KMS-11 (cell line): ENCODE results near the gene STPG1.

Source experiments
- H2AFZ ChIP-seq: fragments of 200-600 bp; sonication (generic); 2 replicates; pipeline ENCODE4 v1.6.1; 2016; ENCODE audit warnings: antibody characterized with exemption, mixed run types, low read depth
- H3K27ac ChIP-seq: fragments of 200-600 bp; sonication (generic); 2 replicates; pipeline ENCODE4 v1.6.1; 2016; ENCODE audit warnings: mild to moderate bottlenecking, mixed run types
- H3K27me3 ChIP-seq: fragments of 200-600 bp; sonication (generic); 2 replicates; pipeline ENCODE4 v1.6.1; 2017; ENCODE audit warnings: mild to moderate bottlenecking, low read depth, mixed run types, moderate library complexity; ENCODE audit not compliant: insufficient read depth
- H3K36me3 ChIP-seq: fragments of 200-600 bp; sonication (generic); 2 replicates; pipeline ENCODE4 v1.6.1; 2017; ENCODE audit warnings: mild to moderate bottlenecking, mixed run types; ENCODE audit not compliant: insufficient read depth
- H3K4me1 ChIP-seq: fragments of 200-600 bp; sonication (generic); 2 replicates; pipeline ENCODE4 v1.6.1; 2016; ENCODE audit warnings: mild to moderate bottlenecking, low read depth, mixed run types; ENCODE audit not compliant: poor library complexity, severe bottlenecking
- H3K4me2 ChIP-seq: fragments of 200-600 bp; sonication (generic); 2 replicates; pipeline ENCODE4 v1.7.0; 2016; ENCODE audit warnings: mild to moderate bottlenecking, mixed run types
- H3K4me3 ChIP-seq: fragments of 200-600 bp; sonication (generic); IDR thresholded peaks from 2 replicates; pipeline ENCODE4 v1.6.1; 2017; ENCODE audit warnings: low read depth, low read length, mixed read lengths; ENCODE audit not compliant: insufficient read depth
- H3K79me2 ChIP-seq: fragments of 200-600 bp; sonication (generic); 2 replicates; pipeline ENCODE4 v1.6.1; 2016; ENCODE audit warnings: low read depth, mixed run types; ENCODE audit not compliant: insufficient read depth
- H3K9ac ChIP-seq: fragments of 200-600 bp; sonication (generic); 2 replicates; pipeline ENCODE4 v1.6.1; 2016; ENCODE audit warnings: mild to moderate bottlenecking, mixed run types
- H4K20me1 ChIP-seq: fragments of 200-600 bp; sonication (generic); 2 replicates; pipeline ENCODE4 v1.6.1; 2016; ENCODE audit warnings: mild to moderate bottlenecking, mixed run types; ENCODE audit not compliant: insufficient read depth
- TF ChIP-seq, protein P1 (sequence below): fragments of 200-600 bp; sonication (generic); conservative IDR thresholded peaks from 2 replicates; pipeline ENCODE4 v1.6.1; 2017; ENCODE audit warnings: low read depth, mild to moderate bottlenecking, antibody characterized with exemption, low read length, moderate library complexity, mixed read lengths

The STPG1 gene

DNA sequence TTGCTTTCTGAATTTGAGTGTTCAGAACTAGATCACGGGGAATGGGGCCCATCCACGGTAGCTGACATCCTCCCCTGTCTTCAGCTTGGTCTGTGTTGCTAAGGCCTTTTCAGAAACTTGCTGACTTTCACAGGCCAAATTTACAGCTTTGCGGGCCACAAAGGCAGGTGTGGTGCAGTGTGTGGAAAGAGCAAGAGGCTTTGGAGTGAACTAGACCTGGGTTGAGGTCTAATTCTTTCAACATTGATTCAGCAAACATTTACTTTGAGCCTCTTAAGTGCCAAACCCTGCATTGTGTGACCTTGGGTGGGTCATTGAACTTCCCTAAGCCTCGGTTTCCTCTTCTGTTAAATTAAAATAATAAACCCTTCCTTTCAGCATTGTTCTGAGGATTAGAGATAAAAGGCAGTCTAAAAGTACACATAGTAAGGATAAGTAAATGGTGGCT, 24.3 kb downstream of the STPG1 start:
- H3K4me2 ChIP-seq: peak overlapping the region; percentile 91
- peak overlapping the region; percentile 63 for H3K4me3 ChIP-seq
- peak overlapping the region; percentile 82 for H3K27ac ChIP-seq
- no peaks in the 10 kb centered on the region for H3K27me3 ChIP-seq
- H3K4me1 ChIP-seq: peaks cover 91% of the 10 kb centered on the region
- no peaks in the 10 kb centered on the region for H4K20me1 ChIP-seq
- peak overlapping the region; percentile 33; the same call in 1 of the 2 replicates for H3K9ac ChIP-seq
- H3K36me3 ChIP-seq: no peaks in the 10 kb centered on the region
- no peaks in the 10 kb centered on the region for H3K79me2 ChIP-seq
- peak overlapping the region; percentile 7; the same call in 1 of the 2 replicates for H2AFZ ChIP-seq
- TF ChIP-seq, protein P1, sequence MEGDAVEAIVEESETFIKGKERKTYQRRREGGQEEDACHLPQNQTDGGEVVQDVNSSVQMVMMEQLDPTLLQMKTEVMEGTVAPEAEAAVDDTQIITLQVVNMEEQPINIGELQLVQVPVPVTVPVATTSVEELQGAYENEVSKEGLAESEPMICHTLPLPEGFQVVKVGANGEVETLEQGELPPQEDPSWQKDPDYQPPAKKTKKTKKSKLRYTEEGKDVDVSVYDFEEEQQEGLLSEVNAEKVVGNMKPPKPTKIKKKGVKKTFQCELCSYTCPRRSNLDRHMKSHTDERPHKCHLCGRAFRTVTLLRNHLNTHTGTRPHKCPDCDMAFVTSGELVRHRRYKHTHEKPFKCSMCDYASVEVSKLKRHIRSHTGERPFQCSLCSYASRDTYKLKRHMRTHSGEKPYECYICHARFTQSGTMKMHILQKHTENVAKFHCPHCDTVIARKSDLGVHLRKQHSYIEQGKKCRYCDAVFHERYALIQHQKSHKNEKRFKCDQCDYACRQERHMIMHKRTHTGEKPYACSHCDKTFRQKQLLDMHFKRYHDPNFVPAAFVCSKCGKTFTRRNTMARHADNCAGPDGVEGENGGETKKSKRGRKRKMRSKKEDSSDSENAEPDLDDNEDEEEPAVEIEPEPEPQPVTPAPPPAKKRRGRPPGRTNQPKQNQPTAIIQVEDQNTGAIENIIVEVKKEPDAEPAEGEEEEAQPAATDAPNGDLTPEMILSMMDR: no peak

- Histone ChIP-seq H2AFZ (no peak overlapping the region), H3K79me2 (no peaks in the 10 kb centered on the region), H3K4me2 (peak overlapping the region; percentile 91), H3K9ac (peak overlapping the region; percentile 33; the same call in 1 of the 2 replicates), H4K20me1 (no peaks in the 10 kb centered on the region), H3K27ac (peak overlapping the region; percentile 82), H3K4me3 (peak overlapping the region; percentile 18), H3K4me1 (peaks cover 91% of the 10 kb centered on the region), H3K36me3 (no peaks in the 10 kb centered on the region), H3K27me3 (no peaks in the 10 kb centered on the region)
- TF ChIP-seq, protein P1: no peak
These were observed 25.2 kb downstream of the STPG1 start for GRCh38 chr1:24388331-24388885.

DNA sequence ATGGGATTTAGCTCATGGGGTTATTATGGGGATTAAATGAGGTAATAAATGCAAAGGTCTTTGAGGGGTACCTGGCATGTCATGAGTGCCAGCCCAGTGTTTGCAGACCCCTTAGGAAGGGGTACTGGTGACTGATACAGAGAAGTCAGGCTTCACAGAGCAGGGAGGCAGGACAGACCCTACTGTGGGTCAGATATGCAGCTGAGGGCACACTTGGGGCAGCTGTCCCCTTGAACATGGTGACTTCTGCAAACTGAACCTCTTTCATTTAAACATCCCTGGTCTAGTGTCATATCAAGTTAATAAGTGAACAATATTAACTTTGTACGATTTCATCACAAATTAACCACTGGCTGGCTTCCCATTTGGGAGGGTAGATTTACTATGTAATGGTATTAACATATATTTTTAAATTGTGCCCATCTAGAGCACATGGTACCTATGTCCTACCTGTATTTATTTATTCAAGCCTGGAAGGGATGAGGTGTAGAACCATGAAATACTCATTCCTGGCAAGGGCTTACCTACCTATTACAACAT, 25.9 kb downstream of the STPG1 start:
- TF ChIP-seq, protein P1: no peak
- Histone ChIP-seq H4K20me1 (no peaks in the 10 kb centered on the region), H3K36me3 (no peaks in the 10 kb centered on the region), H2AFZ (no peak overlapping the region), H3K4me1 (peaks cover 85% of the 10 kb centered on the region), H3K27me3 (no peaks in the 10 kb centered on the region), H3K79me2 (no peaks in the 10 kb centered on the region), H3K4me2 (peak overlapping the region; percentile 91; the same call in 1 of the 2 replicates), H3K4me3 (no peak overlapping the region), H3K9ac (no peak overlapping the region), H3K27ac (no peak overlapping the region)

DNA sequence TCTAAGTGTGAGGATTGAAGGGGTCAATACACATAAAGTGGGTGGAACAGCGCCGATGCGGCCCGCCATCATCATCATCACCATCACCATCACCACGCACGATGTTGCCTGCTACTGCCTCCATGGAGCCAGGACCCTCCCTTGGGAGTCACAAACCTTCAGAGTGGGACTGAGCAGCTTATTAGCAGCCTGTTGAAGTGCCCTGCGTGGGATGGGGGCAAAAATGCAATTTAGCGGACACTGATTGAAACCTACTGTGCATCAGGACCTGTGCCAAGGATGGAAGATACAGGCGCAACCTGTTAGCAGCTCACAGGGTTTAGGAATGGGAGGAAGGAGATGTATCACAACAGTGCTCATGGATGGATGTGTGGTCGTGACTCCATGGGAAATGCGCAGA, 26.7 kb downstream of the STPG1 start:
- H3K27ac ChIP-seq: no peak overlapping the region
- peaks cover 82% of the 10 kb centered on the region for H3K4me1 ChIP-seq
- no peaks in the 10 kb centered on the region for H3K27me3 ChIP-seq
- no peak overlapping the region for H2AFZ ChIP-seq
- H3K4me2 ChIP-seq: peak overlapping the region; percentile 93
- TF ChIP-seq, protein P1: no peak
- H3K4me3 ChIP-seq: no peak overlapping the region
- H3K36me3 ChIP-seq: no peaks in the 10 kb centered on the region
- no peaks in the 10 kb centered on the region for H4K20me1 ChIP-seq
- no peaks in the 10 kb centered on the region for H3K79me2 ChIP-seq
- H3K9ac ChIP-seq: no peak overlapping the region
